ENCODE results near the gene LPGAT1. TPM values are rescaled to one million over a fixed set of nuclear protein-coding genes. Genes with fewer than 3 reads are reported as not detected.

The LPGAT1 gene
- total RNA-seq, 1 experiment from 2014 or later = 46.0 TPM

GRCh38 chr1:211829343-211830054 lies 1.1 kb downstream of the LPGAT1 start:
- CTCF ChIA-PET = interaction anchor here (0.7 kb wide), 1 partner anchor 124 kb away, joined by 5 read pairs; no protein-coding TSS in a partner anchor
- TF ChIP-seq, protein P1, sequence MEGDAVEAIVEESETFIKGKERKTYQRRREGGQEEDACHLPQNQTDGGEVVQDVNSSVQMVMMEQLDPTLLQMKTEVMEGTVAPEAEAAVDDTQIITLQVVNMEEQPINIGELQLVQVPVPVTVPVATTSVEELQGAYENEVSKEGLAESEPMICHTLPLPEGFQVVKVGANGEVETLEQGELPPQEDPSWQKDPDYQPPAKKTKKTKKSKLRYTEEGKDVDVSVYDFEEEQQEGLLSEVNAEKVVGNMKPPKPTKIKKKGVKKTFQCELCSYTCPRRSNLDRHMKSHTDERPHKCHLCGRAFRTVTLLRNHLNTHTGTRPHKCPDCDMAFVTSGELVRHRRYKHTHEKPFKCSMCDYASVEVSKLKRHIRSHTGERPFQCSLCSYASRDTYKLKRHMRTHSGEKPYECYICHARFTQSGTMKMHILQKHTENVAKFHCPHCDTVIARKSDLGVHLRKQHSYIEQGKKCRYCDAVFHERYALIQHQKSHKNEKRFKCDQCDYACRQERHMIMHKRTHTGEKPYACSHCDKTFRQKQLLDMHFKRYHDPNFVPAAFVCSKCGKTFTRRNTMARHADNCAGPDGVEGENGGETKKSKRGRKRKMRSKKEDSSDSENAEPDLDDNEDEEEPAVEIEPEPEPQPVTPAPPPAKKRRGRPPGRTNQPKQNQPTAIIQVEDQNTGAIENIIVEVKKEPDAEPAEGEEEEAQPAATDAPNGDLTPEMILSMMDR (conservative IDR thresholded peaks at IDR 0.05) = no peak
- no peak for TF ChIP-seq EZH2 (IDR thresholded peaks at IDR 0.05; ENCODE audit: low read depth)
- TSS peak; percentile 39 for BruUV-seq (replicated peaks)

GRCh38 chr1:211828584-211829342 lies 1.8 kb downstream of the LPGAT1 start:
- Histone ChIP-seq H3K9me2 (ENCODE audit: insufficient read depth) (no peaks in the 10 kb centered on the region), H3K4me2 (peak overlapping the region; percentile 85), H3K36me3 (ENCODE audit: low read depth) (peaks cover 10% of the 10 kb centered on the region), H3K27ac (no peak overlapping the region), H3K4me3 (peak overlapping the region; percentile 75; the same call in 1 of the 2 replicates), H2AFZ (no peak overlapping the region), H3K9me3 (ENCODE audit: insufficient read depth, low read depth) (no peaks in the 10 kb centered on the region), H4K20me1 (ENCODE audit: insufficient read depth) (no peaks in the 10 kb centered on the region), H3K4me1 (replicated peaks; ENCODE audit: insufficient read depth) (peaks cover 15% of the 10 kb centered on the region; the same call in 1 of the 2 replicates), H3F3A (ENCODE audit: insufficient read depth, low read depth) (no peaks in the 10 kb centered on the region; the same call in 1 of the 2 replicates), H3K27me3 (ENCODE audit: insufficient read depth, low read depth) (no peaks in the 10 kb centered on the region), H3K79me2 (ENCODE audit: low read depth) (peaks cover 11% of the 10 kb centered on the region; the same call in 1 of the 2 replicates)
- no TSS peak for BruUV-seq (replicated peaks)
- no peak for DNase-seq
- CTCF ChIA-PET = interaction anchor here (0.6 kb wide), 1 partner anchor 242 kb away, joined by 3 read pairs; no protein-coding TSS in a partner anchor
- intact Hi-C loops (cut with micrococcal nuclease; ENCODE audit: unreplicated experiment) = loop anchor here (10.0 kb wide), 1 partner anchor 206 kb away; the partner anchor contains the start of genes DTL and INTS7
- no peak for TF ChIP-seq EZH2 (IDR thresholded peaks at IDR 0.05; ENCODE audit: low read depth)
- TF ChIP-seq, protein P1 (conservative IDR thresholded peaks at IDR 0.05) = no peak
- POLR2A ChIA-PET (ENCODE audit: unreplicated experiment) = interaction anchor here (0.6 kb wide), 1 partner anchor 96 kb away, joined by 8 read pairs; no protein-coding TSS in a partner anchor

More at GRCh38 chr1:211829343-211830054, 1.1 kb downstream of the LPGAT1 start:
- POLR2A ChIA-PET (ENCODE audit: unreplicated experiment) = no interaction called here
- no peak for DNase-seq
- H3K4me1 ChIP-seq (replicated peaks; ENCODE audit: insufficient read depth) = peaks cover 15% of the 10 kb centered on the region; the same call in 1 of the 2 replicates
- no peaks in the 10 kb centered on the region for H3K27me3 ChIP-seq (ENCODE audit: insufficient read depth, low read depth)
- no peaks in the 10 kb centered on the region; the same call in 1 of the 2 replicates for H3F3A ChIP-seq (ENCODE audit: insufficient read depth, low read depth)
- H3K9me2 ChIP-seq (ENCODE audit: insufficient read depth) = no peaks in the 10 kb centered on the region
- peak overlapping the region; percentile 85 for H3K4me2 ChIP-seq
- no peak overlapping the region for H3K27ac ChIP-seq
- intact Hi-C loops (cut with micrococcal nuclease; ENCODE audit: unreplicated experiment) = loop anchor here (1.0 to 10.0 kb wide), 6 partner anchors 99 to 205 kb away; partner anchors contain the start of genes DTL and INTS7
- H3K9me3 ChIP-seq (ENCODE audit: insufficient read depth, low read depth) = no peaks in the 10 kb centered on the region
- H3K4me3 ChIP-seq = peak overlapping the region; percentile 75
- H3K79me2 ChIP-seq (ENCODE audit: low read depth) = peaks cover 6% of the 10 kb centered on the region; the same call in 1 of the 2 replicates
- no peaks in the 10 kb centered on the region for H4K20me1 ChIP-seq (ENCODE audit: insufficient read depth)
- H2AFZ ChIP-seq = peak overlapping the region; percentile 81; the same call in 1 of the 2 replicates
- peaks cover 8% of the 10 kb centered on the region for H3K36me3 ChIP-seq (ENCODE audit: low read depth)

- BruUV-seq (replicated peaks) = no TSS peak
- CTCF ChIA-PET = no interaction called here
Observed at GRCh38 chr1:211827051-211827450, 3.5 kb downstream of the LPGAT1 start.

More at GRCh38 chr1:211827051-211827450, 3.5 kb downstream of the LPGAT1 start:
- Histone ChIP-seq H3K27me3 (ENCODE audit: insufficient read depth, low read depth) (no peaks in the 10 kb centered on the region), H4K20me1 (ENCODE audit: insufficient read depth) (no peaks in the 10 kb centered on the region), H3K4me3 (no peak overlapping the region), H3K9me3 (ENCODE audit: insufficient read depth, low read depth) (no peaks in the 10 kb centered on the region), H3K36me3 (ENCODE audit: low read depth) (peaks cover 10% of the 10 kb centered on the region), H3K9me2 (ENCODE audit: insufficient read depth) (no peaks in the 10 kb centered on the region), H3K4me1 (replicated peaks; ENCODE audit: insufficient read depth) (peaks cover 15% of the 10 kb centered on the region; the same call in 1 of the 2 replicates), H3F3A (ENCODE audit: insufficient read depth, low read depth) (no peaks in the 10 kb centered on the region; the same call in 1 of the 2 replicates), H2AFZ (no peak overlapping the region), H3K79me2 (ENCODE audit: low read depth) (peaks cover 11% of the 10 kb centered on the region; the same call in 1 of the 2 replicates), H3K4me2 (no peak overlapping the region), H3K27ac (no peak overlapping the region)
- intact Hi-C loops (cut with micrococcal nuclease; ENCODE audit: unreplicated experiment) = loop anchor here (10.0 kb wide), 1 partner anchor 208 kb away; the partner anchor contains the start of genes DTL and INTS7
- POLR2A ChIA-PET (ENCODE audit: unreplicated experiment) = interaction anchor here (0.6 kb wide), 1 partner anchor 44 kb away, joined by 4 read pairs; no protein-coding TSS in a partner anchor
- no peak for DNase-seq
- TF ChIP-seq, protein P1 (conservative IDR thresholded peaks at IDR 0.05) = no peak
- TF ChIP-seq EZH2 (IDR thresholded peaks at IDR 0.05; ENCODE audit: low read depth) = no peak

All from PC-9 (cell line).